GM18511 (cell line): ENCODE data around the gene RAB26.

Experiments
- ATAC-seq: cut with Tn5 transposase; IDR thresholded peaks from one replicate; pipeline ENCODE4 v1.9.1; 2021; ENCODE audit warnings: mild to moderate bottlenecking, moderate library complexity; ENCODE audit not compliant: unreplicated experiment

RAB26 gene

GRCh38 chr16:2142942-2143877, 5.2 kb upstream of the RAB26 start:
- ATAC-seq, result no peak

- ATAC-seq, result no peak
Measured at GRCh38 chr16:2143878-2144485, 4.4 kb upstream of the RAB26 start.

GRCh38 chr16:2145843-2146242, 2.6 kb upstream of the RAB26 start:
- ATAC-seq, result no peak

GRCh38 chr16:2147378-2147777, 1.0 kb upstream of the RAB26 start:
- ATAC-seq, result no peak

GRCh38 chr16:2148714-2149629, 547 bp downstream of the RAB26 start:
- ATAC-seq, result no peak

GRCh38 chr16:2149630-2150417, 1.4 kb downstream of the RAB26 start:
- ATAC-seq, result no peak

GRCh38 chr16:2150418-2151187, 2.2 kb downstream of the RAB26 start:
- no peak for ATAC-seq

- ATAC-seq, result no peak
Measured at GRCh38 chr16:2151188-2152091, 3.0 kb downstream of the RAB26 start.

GRCh38 chr16:2152695-2153506, 4.5 kb downstream of the RAB26 start:
- no peak for ATAC-seq

GRCh38 chr16:2154533-2155090, 6.2 kb downstream of the RAB26 start:
- ATAC-seq, result no peak

GRCh38 chr16:2155091-2155950, 6.9 kb downstream of the RAB26 start, which contains the start of gene TRAF7:
TRAF7 (plus strand) TSS chr16:2155782; CDS start chr16:2163921, 8,139 bp downstream.
- ATAC-seq, result peak; percentile 88

- ATAC-seq, result no peak
Measured at GRCh38 chr16:2155977-2156848, 7.8 kb downstream of the RAB26 start.

GRCh38 chr16:2156849-2157224, 8.4 kb downstream of the RAB26 start:
- no peak for ATAC-seq

- ATAC-seq, result no peak
Measured at GRCh38 chr16:2157480-2158261, 9.2 kb downstream of the RAB26 start.

- no peak for ATAC-seq
Measured at GRCh38 chr16:2158262-2158638, 9.8 kb downstream of the RAB26 start.
